Activated effector memory CD4-positive, alpha-beta T cell treated with Interleukin-2 at 50 U/mL for 16 hours (primary cell): ENCODE measurements around the gene SOD1.
"Not testable (repeated sequence)": the region's sequence is repeated elsewhere in the genome, so short reads cannot be mapped to it uniquely, and the experiment has no call there.

Source experiments
- DNase-seq: peaks from one replicate; pipeline ENCODE4 v3.0.0-alpha.2; 2020

The SOD1 gene

GRCh38 chr21:31659536-31660258, at the start of gene SOD1:
TSS of gene SOD1 (plus strand) at chr21:31659693. CDS start at chr21:31659770, 77 bp downstream.
- peak; percentile 95 for DNase-seq

- no peak for DNase-seq
Observed at GRCh38 chr21:31611445-31611844, 48.0 kb upstream of the SOD1 start.

- no peak for DNase-seq
Observed at GRCh38 chr21:31612894-31613785, 46.4 kb upstream of the SOD1 start.

GRCh38 chr21:31614705-31615104, 44.8 kb upstream of the SOD1 start:
- DNase-seq: no peak

GRCh38 chr21:31616216-31616615, 43.3 kb upstream of the SOD1 start:
- no peak for DNase-seq

GRCh38 chr21:31618696-31619430, 40.6 kb upstream of the SOD1 start:
- DNase-seq: no peak

GRCh38 chr21:31622397-31622796, 37.1 kb upstream of the SOD1 start:
- no peak for DNase-seq

- no peak for DNase-seq
Observed at GRCh38 chr21:31623664-31624063, 35.8 kb upstream of the SOD1 start.

GRCh38 chr21:31624181-31624580, 35.3 kb upstream of the SOD1 start:
- no peak for DNase-seq

- no peak for DNase-seq
Observed at GRCh38 chr21:31624961-31625491, 34.5 kb upstream of the SOD1 start.

- DNase-seq: no peak
Observed at GRCh38 chr21:31629972-31630711, 29.4 kb upstream of the SOD1 start.

- not testable (repeated sequence) for DNase-seq
Observed at GRCh38 chr21:31631881-31632280, 27.6 kb upstream of the SOD1 start.

GRCh38 chr21:31634993-31635392, 24.5 kb upstream of the SOD1 start:
- no peak for DNase-seq

- DNase-seq: no peak
Observed at GRCh38 chr21:31636874-31637273, 22.6 kb upstream of the SOD1 start.

GRCh38 chr21:31641416-31641922, 18.0 kb upstream of the SOD1 start:
- no peak for DNase-seq

GRCh38 chr21:31644643-31645042, 14.8 kb upstream of the SOD1 start:
- DNase-seq: no peak

- DNase-seq: no peak
Observed at GRCh38 chr21:31647650-31648049, 11.8 kb upstream of the SOD1 start.

GRCh38 chr21:31650930-31651329, 8.6 kb upstream of the SOD1 start:
- DNase-seq: no peak

GRCh38 chr21:31651491-31651890, 8.0 kb upstream of the SOD1 start:
- DNase-seq: not testable (repeated sequence)

- DNase-seq: no peak
Observed at GRCh38 chr21:31654340-31654739, 5.2 kb upstream of the SOD1 start.

GRCh38 chr21:31654821-31655580, 4.5 kb upstream of the SOD1 start:
- not testable (repeated sequence) for DNase-seq
